Thoracic aorta (tissue), 2 donors: ENCODE measurements around the gene UBE2F. TPM values are rescaled to one million over a fixed set of nuclear protein-coding genes. Genes with fewer than 3 reads are reported as not detected.

Experiments used
- ATAC-seq: fragments of 150-250 bp; one replicate; pipeline ENCODE4 v1.8.0; 2017; ENCODE audit warnings: low read depth; ENCODE audit not compliant: insufficient number of reproducible peaks, low FRiP score
- DNase-seq: peaks from one replicate; pipeline ENCODE4 v3.0.0-alpha.2; 2020; ENCODE audit warnings: low spot score
- H3K27ac ChIP-seq, 2 donors: fragments of 200-600 bp; sonication (generic); 1 replicate in 1 of 2; 2 replicates in 1 of 2; pipeline ENCODE4 v1.5.1; 2016; ENCODE audit warnings: mild to moderate bottlenecking in 2 of 2, moderate library complexity in 2 of 2
- H3K27me3 ChIP-seq: fragments of 200-600 bp; sonication (generic); replicated peaks from 2 replicates; pipeline ENCODE4 v1.6.0; 2016; ENCODE audit warnings: mild to moderate bottlenecking; ENCODE audit not compliant: insufficient read depth
- H3K36me3 ChIP-seq: fragments of 200-600 bp; sonication (generic); one replicate; pipeline ENCODE4 v1.5.1; 2016
- H3K4me1 ChIP-seq, 2 donors: fragments of 200-600 bp; sonication (generic); 1 replicate in 1 of 2; 2 replicates in 1 of 2; pipeline versions ENCODE4 v1.5.1 to v1.6.0; 2016; ENCODE audit warnings: low read depth in 2 of 2, mild to moderate bottlenecking in 1 of 2; ENCODE audit not compliant: control insufficient read depth in 1 of 2
- H3K4me3 ChIP-seq: fragments of 200-600 bp; sonication (generic); 2 replicates; pipeline ENCODE4 v1.5.1; 2016; ENCODE audit warnings: mild to moderate bottlenecking
- H3K9me3 ChIP-seq: fragments of 200-600 bp; sonication (generic); 2 replicates; pipeline ENCODE4 v1.5.1; 2016
- CTCF ChIP-seq: fragments of 200-600 bp; sonication (generic); IDR thresholded peaks from one replicate; pipeline ENCODE4 v1.5.1; 2019; ENCODE audit warnings: antibody characterized with exemption
- total RNA-seq, 2 donors: library from RNA; depleted of rRNA; stranded (reverse); fragments of >200 nt; gene quantifications; one replicate each; pipeline versions ENCODE4 v1.1.0 to v1.2.3, GENCODE V29; 2016

Gene UBE2F
- total RNA-seq, 2 donors from 2014 or later = 51.9 to 69.3 TPM

GRCh38 chr2:238061315-238062202 is 94.7 kb downstream of the UBE2F start:
- Histone ChIP-seq H3K9me3 (no peaks in the 10 kb centered on the region), H3K27me3 (no peaks in the 10 kb centered on the region), H3K4me1 (peaks cover 6 to 20% of the 10 kb centered on the region in 2 donors), H3K36me3 (no peaks in the 10 kb centered on the region), H3K27ac (peak overlapping the region; percentile 61 to 70), H3K4me3 (peak overlapping the region; percentile 80)
- DNase-seq (no peak), ATAC-seq (no peak)
- peak; percentile 18 for TF ChIP-seq CTCF

- no peak for DNase-seq
- no peaks in the 10 kb centered on the region for H3K36me3 ChIP-seq
- TF ChIP-seq CTCF = no peak
- H3K27me3 ChIP-seq = no peaks in the 10 kb centered on the region
- no peak for ATAC-seq
- no peak overlapping the region for H3K27ac ChIP-seq
- no peak overlapping the region for H3K4me3 ChIP-seq
- no peaks in the 10 kb centered on the region for H3K9me3 ChIP-seq
- peaks cover 6 to 20% of the 10 kb centered on the region in 2 donors for H3K4me1 ChIP-seq
These were observed 96.8 kb downstream of the UBE2F start for GRCh38 chr2:238063414-238064189.

GRCh38 chr2:238064376-238064775 is 97.6 kb downstream of the UBE2F start:
- Histone ChIP-seq H3K27me3 (no peaks in the 10 kb centered on the region), H3K36me3 (peaks cover 3% of the 10 kb centered on the region), H3K27ac (no peak overlapping the region), H3K9me3 (no peaks in the 10 kb centered on the region), H3K4me3 (no peak overlapping the region), H3K4me1 (peaks cover 6 to 19% of the 10 kb centered on the region in 2 donors)
- ATAC-seq (no peak), DNase-seq (no peak)
- TF ChIP-seq CTCF = no peak

GRCh38 chr2:238065071-238065846 is 98.4 kb downstream of the UBE2F start:
- no peak for TF ChIP-seq CTCF
- H3K36me3 ChIP-seq = peaks cover 7% of the 10 kb centered on the region
- no peaks in the 10 kb centered on the region for H3K27me3 ChIP-seq
- peaks cover 6 to 10% of the 10 kb centered on the region in 2 donors for H3K4me1 ChIP-seq
- ATAC-seq (no peak), DNase-seq (no peak)
- H3K9me3 ChIP-seq = no peaks in the 10 kb centered on the region
- H3K27ac ChIP-seq = no peak overlapping the region
- H3K4me3 ChIP-seq = no peak overlapping the region
